Stomach (tissue), 4 donors: ENCODE results near the gene GPLD1.

Experiments
- EP300 ChIP-seq: sonication (generic); formaldehyde crosslinking; IDR thresholded peaks from one replicate; pipeline ENCODE4 v1.6.1; 2017; ENCODE audit warnings: antibody characterized with exemption
- POLR2A ChIP-seq, 4 donors: fragments of 450-650 bp; IDR thresholded peaks; one replicate each; pipeline ENCODE4 v1.6.1; 2016; ENCODE audit warnings: antibody characterized with exemption in 4 of 4, control low read depth in 2 of 4, mild to moderate bottlenecking in 1 of 4, moderate library complexity in 1 of 4
- POLR2AphosphoS5 ChIP-seq, 3 donors: sonication (generic); formaldehyde crosslinking; IDR thresholded peaks; one replicate each; pipeline ENCODE4 v1.6.1; 2016; ENCODE audit warnings: antibody characterized with exemption in 3 of 3
- TF ChIP-seq, protein P1 (sequence below), 7 experiments: fragments of 450-650 bp in 4 of 7; fragments of 200-600 bp in 3 of 7; sonication (generic) in 3 of 7; IDR thresholded peaks; one replicate each; pipeline ENCODE4 v1.5.1; 2016 to 2019; ENCODE audit warnings: antibody characterized with exemption in 7 of 7, control low read depth in 2 of 7, mild to moderate bottlenecking in 1 of 7

DNA sequence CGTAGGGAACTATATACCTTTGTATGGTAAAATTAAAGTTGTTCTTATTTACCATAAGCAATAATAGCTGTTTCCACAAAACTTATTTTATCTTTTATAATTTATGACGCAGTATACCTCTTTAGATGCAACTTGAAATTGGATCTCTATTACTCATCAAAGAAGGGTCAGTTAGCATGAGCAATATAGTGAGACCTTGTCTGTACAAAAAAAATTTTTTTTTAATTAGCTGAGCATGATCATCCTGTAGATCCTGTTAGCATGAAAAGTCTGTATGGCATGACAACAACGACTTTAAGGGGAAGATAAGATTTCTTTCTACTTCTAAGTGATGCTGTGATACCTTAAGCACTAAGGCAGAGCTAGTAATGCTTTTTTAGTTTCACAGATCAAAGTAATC, 11.3 kb upstream of the GPLD1 start:
- TF ChIP-seq, protein P1, sequence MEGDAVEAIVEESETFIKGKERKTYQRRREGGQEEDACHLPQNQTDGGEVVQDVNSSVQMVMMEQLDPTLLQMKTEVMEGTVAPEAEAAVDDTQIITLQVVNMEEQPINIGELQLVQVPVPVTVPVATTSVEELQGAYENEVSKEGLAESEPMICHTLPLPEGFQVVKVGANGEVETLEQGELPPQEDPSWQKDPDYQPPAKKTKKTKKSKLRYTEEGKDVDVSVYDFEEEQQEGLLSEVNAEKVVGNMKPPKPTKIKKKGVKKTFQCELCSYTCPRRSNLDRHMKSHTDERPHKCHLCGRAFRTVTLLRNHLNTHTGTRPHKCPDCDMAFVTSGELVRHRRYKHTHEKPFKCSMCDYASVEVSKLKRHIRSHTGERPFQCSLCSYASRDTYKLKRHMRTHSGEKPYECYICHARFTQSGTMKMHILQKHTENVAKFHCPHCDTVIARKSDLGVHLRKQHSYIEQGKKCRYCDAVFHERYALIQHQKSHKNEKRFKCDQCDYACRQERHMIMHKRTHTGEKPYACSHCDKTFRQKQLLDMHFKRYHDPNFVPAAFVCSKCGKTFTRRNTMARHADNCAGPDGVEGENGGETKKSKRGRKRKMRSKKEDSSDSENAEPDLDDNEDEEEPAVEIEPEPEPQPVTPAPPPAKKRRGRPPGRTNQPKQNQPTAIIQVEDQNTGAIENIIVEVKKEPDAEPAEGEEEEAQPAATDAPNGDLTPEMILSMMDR (IDR thresholded peaks at IDR 0.05) = no peak
- TF ChIP-seq EP300 (no peak), POLR2AphosphoS5 (IDR thresholded peaks at IDR 0.05) (no peak), POLR2A (IDR thresholded peaks at IDR 0.05) (no peak)
